Cardiac muscle cell (in vitro differentiated cells and primary cell): ENCODE results near the gene ADPRS. TPM values are rescaled to one million over a fixed set of nuclear protein-coding genes. Genes with fewer than 3 reads are reported as not detected.

Experiments
- DNase-seq, 2 donors: peaks; one replicate each; pipeline versions ENCODE4 v3.0.0 to v3.0.0-alpha.2; 2010 to 2017; ENCODE audit warnings: low read depth in 1 of 2, low spot score in 1 of 2
- H3K27ac ChIP-seq: fragments of 200-600 bp; sonication (generic); 2 replicates; pipeline ENCODE4 v1.5.1; 2016
- H3K27me3 ChIP-seq: fragments of 200-600 bp; sonication (generic); 2 replicates; pipeline ENCODE4 v1.6.0; 2016; ENCODE audit warnings: control low read depth
- H3K36me3 ChIP-seq: fragments of 200-600 bp; sonication (generic); 2 replicates; pipeline ENCODE4 v1.5.1; 2016; ENCODE audit warnings: control low read depth
- H3K4me1 ChIP-seq: fragments of 200-600 bp; sonication (generic); 2 replicates; pipeline ENCODE4 v1.8.1; 2017; ENCODE audit warnings: low read depth, mild to moderate bottlenecking, mixed run types
- H3K4me3 ChIP-seq: fragments of 200-600 bp; sonication (generic); 2 replicates; pipeline ENCODE4 v1.5.1; 2016; ENCODE audit warnings: mild to moderate bottlenecking
- H3K9me3 ChIP-seq: fragments of 200-600 bp; sonication (generic); 2 replicates; pipeline ENCODE4 v1.5.1; 2017; ENCODE audit warnings: low read depth, mild to moderate bottlenecking, control low read depth
- CTCF ChIP-seq: IDR thresholded peaks from 2 replicates; pipeline ENCODE4 v1.5.1; 2012; ENCODE audit warnings: low read depth, mild to moderate bottlenecking, low read length
- polyA plus RNA-seq: library from polyadenylated mRNA; unstranded; fragments of >200 nt; fragmentation: Nextera tagmentation; extraction: Ambion mirVana; gene quantifications from 2 replicates; pipeline ENCODE4 v1.2.1, GENCODE V29; 2016
- total RNA-seq: library from RNA; depleted of rRNA; stranded (reverse); fragments of >200 nt; gene quantifications from 2 replicates; pipeline ENCODE4 v1.2.3, GENCODE V29; 2016

The ADPRS gene
- total RNA-seq (68.4 and 83.3 TPM in 2 replicates), polyA plus RNA-seq (59.7 and 60.4 TPM in 2 replicates)

- peak; percentile 98 for TF ChIP-seq CTCF
- peaks cover 23% of the 10 kb centered on the region for H3K36me3 ChIP-seq
- H3K4me3 ChIP-seq, result peak within 1 kb of the TSS; percentile 99
- peak; percentile 93 for DNase-seq
- H3K27me3 ChIP-seq, result no peaks in the 10 kb centered on the region
- no peaks in the 10 kb centered on the region for H3K9me3 ChIP-seq
- peaks cover 7% of the 10 kb centered on the region for H3K4me1 ChIP-seq
- peak within 1 kb of the TSS; percentile 50 for H3K27ac ChIP-seq
Measured at GRCh38 chr1:36088577-36089392, at the start of gene ADPRS. ADPRS (plus strand) TSS chr1:36088892; CDS start chr1:36088905, 13 bp downstream.

GRCh38 chr1:36040238-36040637 lies 48.5 kb upstream of the ADPRS start:
- Histone ChIP-seq H3K36me3 (peaks cover 32% of the 10 kb centered on the region), H3K27me3 (no peaks in the 10 kb centered on the region), H3K9me3 (no peaks in the 10 kb centered on the region), H3K4me3 (no peak overlapping the region), H3K27ac (no peak overlapping the region), H3K4me1 (no peaks in the 10 kb centered on the region)
- TF ChIP-seq CTCF, result no peak
- DNase-seq, result no peak

GRCh38 chr1:36051821-36052220 lies 36.9 kb upstream of the ADPRS start:
- H3K36me3 ChIP-seq, result peaks cover 17% of the 10 kb centered on the region
- no peaks in the 10 kb centered on the region for H3K4me1 ChIP-seq
- no peaks in the 10 kb centered on the region for H3K9me3 ChIP-seq
- H3K4me3 ChIP-seq, result no peak overlapping the region
- H3K27ac ChIP-seq, result no peak overlapping the region
- H3K27me3 ChIP-seq, result no peaks in the 10 kb centered on the region
- TF ChIP-seq CTCF, result no peak
- DNase-seq, result no peak

GRCh38 chr1:36053978-36054377 lies 34.7 kb upstream of the ADPRS start:
- Histone ChIP-seq H3K27ac (no peak overlapping the region), H3K27me3 (no peaks in the 10 kb centered on the region), H3K36me3 (peaks cover 14% of the 10 kb centered on the region), H3K4me1 (no peaks in the 10 kb centered on the region), H3K9me3 (no peaks in the 10 kb centered on the region), H3K4me3 (no peak overlapping the region)
- DNase-seq, result no peak
- TF ChIP-seq CTCF, result no peak

GRCh38 chr1:36055706-36056105 lies 33.0 kb upstream of the ADPRS start:
- Histone ChIP-seq H3K4me1 (no peaks in the 10 kb centered on the region), H3K27me3 (no peaks in the 10 kb centered on the region), H3K4me3 (no peak overlapping the region), H3K27ac (no peak overlapping the region), H3K36me3 (peaks cover 14% of the 10 kb centered on the region), H3K9me3 (no peaks in the 10 kb centered on the region)
- DNase-seq, result no peak
- TF ChIP-seq CTCF, result no peak
